ENCODE data around the gene TBC1D28.
"Not testable (repeated sequence)": the region's sequence is repeated elsewhere in the genome, so short reads cannot be mapped to it uniquely, and the experiment has no call there.

- TF ChIP-seq, protein P1, sequence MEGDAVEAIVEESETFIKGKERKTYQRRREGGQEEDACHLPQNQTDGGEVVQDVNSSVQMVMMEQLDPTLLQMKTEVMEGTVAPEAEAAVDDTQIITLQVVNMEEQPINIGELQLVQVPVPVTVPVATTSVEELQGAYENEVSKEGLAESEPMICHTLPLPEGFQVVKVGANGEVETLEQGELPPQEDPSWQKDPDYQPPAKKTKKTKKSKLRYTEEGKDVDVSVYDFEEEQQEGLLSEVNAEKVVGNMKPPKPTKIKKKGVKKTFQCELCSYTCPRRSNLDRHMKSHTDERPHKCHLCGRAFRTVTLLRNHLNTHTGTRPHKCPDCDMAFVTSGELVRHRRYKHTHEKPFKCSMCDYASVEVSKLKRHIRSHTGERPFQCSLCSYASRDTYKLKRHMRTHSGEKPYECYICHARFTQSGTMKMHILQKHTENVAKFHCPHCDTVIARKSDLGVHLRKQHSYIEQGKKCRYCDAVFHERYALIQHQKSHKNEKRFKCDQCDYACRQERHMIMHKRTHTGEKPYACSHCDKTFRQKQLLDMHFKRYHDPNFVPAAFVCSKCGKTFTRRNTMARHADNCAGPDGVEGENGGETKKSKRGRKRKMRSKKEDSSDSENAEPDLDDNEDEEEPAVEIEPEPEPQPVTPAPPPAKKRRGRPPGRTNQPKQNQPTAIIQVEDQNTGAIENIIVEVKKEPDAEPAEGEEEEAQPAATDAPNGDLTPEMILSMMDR (IDR thresholded peaks at IDR 0.05) = not testable (repeated sequence)
- not testable (repeated sequence) for TF ChIP-seq POLR2A, POLR2AphosphoS5, EP300 (IDR thresholded peaks at IDR 0.05)
Measured at GRCh38 chr17:18643124-18643523, 1.1 kb downstream of the TBC1D28 start.

All from upper lobe of left lung (tissue), 4 donors.